ENCODE measurements around the gene SLC9A8. TPM values are rescaled to one million over a fixed set of nuclear protein-coding genes. Genes with fewer than 3 reads are reported as not detected.

Gene SLC9A8
- total and polyA plus RNA-seq, 9 of the 15 experiments (the other 6 are each of a cell fraction or from before 2014, with no cell fraction given) = 0.56 to 9.7 (median 5.0) TPM

- TF ChIP-seq ZNF318 (IDR thresholded peaks at IDR 0.05; ENCODE audit: borderline replicate concordance in 1 of 2, low read depth in 1 of 2) (peak in 1 of 2 experiments; percentile 54; a peak in 1 of 4 replicates), ZNF395 (CRISPR knock-in tag; IDR thresholded peaks at IDR 0.05) (peak; percentile 83), DIDO1 (tag; IDR thresholded peaks at IDR 0.05; ENCODE audit: low read depth) (0 out of 2 replicates have a peak, but pooled peaks have one; percentile 26), RFX7 (CRISPR knock-in tag; IDR thresholded peaks at IDR 0.05) (no peak), ESRRA (IDR thresholded peaks at IDR 0.05; ENCODE audit: borderline replicate concordance, low read depth) (peak; percentile 90), SRF (CRISPR knock-in tag; IDR thresholded peaks at IDR 0.05) (0 out of 4 replicates have a peak, but pooled peaks of 1 of the 2 experiments have one; percentile 24), KLF10 (CRISPR knock-in tag; IDR thresholded peaks at IDR 0.05) (no peak), PHB2 (IDR thresholded peaks at IDR 0.05; ENCODE audit: low read depth) (peak; percentile 85), SIN3B (IDR thresholded peaks at IDR 0.05; ENCODE audit: low read depth) (0 out of 2 replicates have a peak, but pooled peaks have one; percentile 29), TOE1 (IDR thresholded peaks at IDR 0.05; ENCODE audit: borderline replicate concordance) (0 out of 2 replicates have a peak, but pooled peaks have one; percentile 63), TOE1 (CRISPR knock-in tag; IDR thresholded peaks at IDR 0.05; ENCODE audit: borderline replicate concordance, low read depth) (no peak), FOXM1 (IDR thresholded peaks at IDR 0.05; ENCODE audit: low read depth) (peak; percentile 87), FOXM1 (CRISPR knock-in tag; IDR thresholded peaks at IDR 0.05; ENCODE audit: low read depth) (no peak), SMAD3 (CRISPR knock-in tag; conservative IDR thresholded peaks at IDR 0.05) (no peak), SMARCC2 (IDR thresholded peaks at IDR 0.05; ENCODE audit: low read depth) (peak; percentile 91)
- TF ChIP-seq, protein P1, sequence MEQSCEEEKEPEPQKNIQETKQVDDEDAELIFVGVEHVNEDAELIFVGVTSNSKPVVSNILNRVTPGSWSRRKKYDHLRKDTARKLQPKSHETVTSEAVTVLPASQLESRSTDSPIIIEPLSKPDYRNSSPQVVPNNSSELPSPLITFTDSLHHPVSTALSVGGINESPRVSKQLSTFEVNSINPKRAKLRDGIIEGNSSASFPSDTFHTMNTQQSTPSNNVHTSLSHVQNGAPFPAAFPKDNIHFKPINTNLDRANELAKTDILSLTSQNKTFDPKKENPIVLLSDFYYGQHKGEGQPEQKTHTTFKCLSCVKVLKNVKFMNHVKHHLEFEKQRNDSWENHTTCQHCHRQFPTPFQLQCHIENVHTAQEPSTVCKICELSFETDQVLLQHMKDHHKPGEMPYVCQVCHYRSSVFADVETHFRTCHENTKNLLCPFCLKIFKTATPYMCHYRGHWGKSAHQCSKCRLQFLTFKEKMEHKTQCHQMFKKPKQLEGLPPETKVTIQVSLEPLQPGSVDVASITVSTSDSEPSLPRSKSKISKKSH (CRISPR knock-in tag; IDR thresholded peaks at IDR 0.05) = no peak
Observed at GRCh38 chr20:49790077-49790798, 22.4 kb upstream of the SLC9A8 start (continued).

Measured in K562 (cell line).